C4-2B (cell line): ENCODE measurements around the gene CLDN3.

ENCODE experiments used
- H3K27ac ChIP-seq: fragments of 450-650 bp; 2 replicates; pipeline ENCODE4 v1.5.1; 2017
- ZFX ChIP-seq: fragments of 450-650 bp; IDR thresholded peaks from 2 replicates; pipeline ENCODE4 v1.6.1; 2017
- TF ChIP-seq, protein P1 (sequence below): fragments of 450-650 bp; conservative IDR thresholded peaks from 2 replicates; pipeline ENCODE4 v1.5.1; 2017; ENCODE audit warnings: mild to moderate bottlenecking

The CLDN3 gene

DNA sequence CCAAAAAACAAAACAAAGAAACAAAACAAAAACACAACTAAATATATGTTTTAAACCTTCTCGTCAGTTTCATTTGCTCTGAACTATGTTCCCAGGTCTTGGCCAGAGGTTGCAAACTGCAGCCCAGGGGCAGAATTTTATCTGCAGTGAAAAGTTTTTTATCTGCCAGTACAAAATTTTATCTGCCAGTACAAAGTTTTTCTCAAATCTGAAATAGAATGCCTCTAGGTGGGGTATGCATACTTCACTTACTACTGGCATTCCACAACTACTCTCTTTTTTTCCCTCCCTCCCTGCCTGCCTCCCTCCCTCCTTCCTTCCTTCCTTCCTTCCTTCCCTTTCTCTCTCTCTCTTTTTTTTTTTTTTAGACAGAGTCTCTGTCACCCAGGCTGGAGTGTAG lies 9.4 kb upstream of the CLDN3 start:
- TF ChIP-seq ZFX = no peak
- TF ChIP-seq, protein P1, sequence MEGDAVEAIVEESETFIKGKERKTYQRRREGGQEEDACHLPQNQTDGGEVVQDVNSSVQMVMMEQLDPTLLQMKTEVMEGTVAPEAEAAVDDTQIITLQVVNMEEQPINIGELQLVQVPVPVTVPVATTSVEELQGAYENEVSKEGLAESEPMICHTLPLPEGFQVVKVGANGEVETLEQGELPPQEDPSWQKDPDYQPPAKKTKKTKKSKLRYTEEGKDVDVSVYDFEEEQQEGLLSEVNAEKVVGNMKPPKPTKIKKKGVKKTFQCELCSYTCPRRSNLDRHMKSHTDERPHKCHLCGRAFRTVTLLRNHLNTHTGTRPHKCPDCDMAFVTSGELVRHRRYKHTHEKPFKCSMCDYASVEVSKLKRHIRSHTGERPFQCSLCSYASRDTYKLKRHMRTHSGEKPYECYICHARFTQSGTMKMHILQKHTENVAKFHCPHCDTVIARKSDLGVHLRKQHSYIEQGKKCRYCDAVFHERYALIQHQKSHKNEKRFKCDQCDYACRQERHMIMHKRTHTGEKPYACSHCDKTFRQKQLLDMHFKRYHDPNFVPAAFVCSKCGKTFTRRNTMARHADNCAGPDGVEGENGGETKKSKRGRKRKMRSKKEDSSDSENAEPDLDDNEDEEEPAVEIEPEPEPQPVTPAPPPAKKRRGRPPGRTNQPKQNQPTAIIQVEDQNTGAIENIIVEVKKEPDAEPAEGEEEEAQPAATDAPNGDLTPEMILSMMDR = no peak
- H3K27ac ChIP-seq = no peak overlapping the region

DNA sequence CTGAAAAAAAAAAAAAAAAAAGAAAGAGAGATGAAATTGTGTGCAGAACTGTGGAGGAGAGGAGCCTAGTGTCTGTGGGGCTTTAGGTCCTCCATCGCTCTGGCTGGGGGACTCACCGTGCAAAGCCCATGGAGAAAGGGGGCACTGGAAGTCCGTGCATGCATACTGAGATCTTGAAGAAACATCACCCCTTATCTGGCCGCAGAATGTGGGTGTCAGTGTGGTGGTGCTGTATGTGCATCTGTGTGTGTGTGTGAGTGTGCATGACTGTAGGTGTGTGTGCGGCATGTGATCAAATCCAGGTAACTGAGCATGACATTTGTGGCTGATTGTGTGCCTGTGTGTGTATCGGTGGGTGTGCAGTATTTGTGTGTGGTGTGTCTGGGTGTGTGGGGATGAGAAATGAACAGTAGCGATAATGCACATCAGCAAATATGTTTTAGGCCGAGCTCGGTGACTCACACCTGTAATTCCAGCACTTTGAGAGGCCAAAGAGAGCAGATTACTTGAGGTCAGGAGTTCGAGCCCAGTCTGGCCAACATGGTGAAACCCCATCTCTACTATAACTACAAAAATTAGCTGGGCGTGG lies 8.8 kb upstream of the CLDN3 start:
- TF ChIP-seq ZFX = no peak
- TF ChIP-seq, protein P1 = no peak
- no peak overlapping the region for H3K27ac ChIP-seq

DNA sequence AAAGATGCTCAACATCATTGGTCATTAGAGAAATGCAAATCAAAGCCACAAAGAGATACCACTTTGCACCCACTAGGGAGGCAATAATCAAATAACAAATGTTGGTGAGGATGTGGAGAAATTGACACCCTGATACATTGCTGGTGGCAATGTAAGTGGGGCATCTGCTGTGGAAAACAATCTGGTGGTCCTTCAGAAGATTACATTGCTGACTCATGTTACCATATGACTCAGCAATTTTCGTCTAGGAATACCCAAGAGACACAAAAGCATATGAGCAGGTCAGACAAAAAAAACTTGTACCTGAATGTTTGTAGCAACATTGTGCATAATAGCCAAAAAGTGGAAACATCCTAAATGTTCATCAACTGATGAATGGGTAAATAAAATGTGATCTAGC lies 4.9 kb upstream of the CLDN3 start:
- H3K27ac ChIP-seq = no peak overlapping the region
- TF ChIP-seq, protein P1 = no peak
- TF ChIP-seq ZFX = no peak

DNA sequence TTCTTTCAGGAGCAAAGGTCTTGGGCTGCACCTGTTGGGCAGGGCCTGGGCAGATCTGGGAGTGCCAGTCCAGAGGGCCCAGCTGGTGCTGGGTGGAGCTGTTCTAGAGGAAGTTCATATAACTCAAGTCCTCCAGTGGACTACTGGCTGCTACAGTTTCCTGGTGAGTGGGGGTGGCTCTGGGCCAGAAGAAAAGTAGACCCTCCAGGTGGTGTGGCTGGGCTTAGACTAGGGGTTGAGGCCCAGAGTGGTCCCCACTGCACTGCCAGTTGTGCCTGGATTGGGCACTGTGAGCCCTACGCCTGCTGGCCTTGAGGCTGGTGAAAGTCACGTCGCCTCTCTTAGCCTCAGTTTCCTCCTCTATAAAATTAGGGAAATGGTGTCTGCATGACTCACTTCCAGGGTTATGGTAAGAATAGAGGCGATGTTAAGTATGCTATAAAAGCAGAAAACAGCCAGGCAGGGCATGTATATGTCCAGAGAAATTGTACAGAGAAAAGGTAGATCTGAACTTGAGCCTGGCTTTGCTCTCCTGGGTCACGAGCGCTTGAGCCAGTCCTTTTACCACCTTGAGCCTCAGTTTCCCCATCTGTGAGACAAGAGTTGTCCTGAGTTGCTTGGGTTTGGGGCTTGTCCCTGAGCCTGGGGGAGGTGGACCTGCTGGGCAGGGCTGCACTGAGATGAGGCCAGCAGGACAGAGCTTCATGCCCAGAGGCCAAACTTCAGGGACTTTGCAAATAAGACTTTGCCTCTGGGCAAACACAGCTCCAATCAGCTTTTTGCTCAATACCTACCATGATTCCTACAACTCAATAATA lies 3.8 kb upstream of the CLDN3 start:
- no peak overlapping the region for H3K27ac ChIP-seq
- TF ChIP-seq, protein P1 = no peak
- TF ChIP-seq ZFX = no peak

DNA sequence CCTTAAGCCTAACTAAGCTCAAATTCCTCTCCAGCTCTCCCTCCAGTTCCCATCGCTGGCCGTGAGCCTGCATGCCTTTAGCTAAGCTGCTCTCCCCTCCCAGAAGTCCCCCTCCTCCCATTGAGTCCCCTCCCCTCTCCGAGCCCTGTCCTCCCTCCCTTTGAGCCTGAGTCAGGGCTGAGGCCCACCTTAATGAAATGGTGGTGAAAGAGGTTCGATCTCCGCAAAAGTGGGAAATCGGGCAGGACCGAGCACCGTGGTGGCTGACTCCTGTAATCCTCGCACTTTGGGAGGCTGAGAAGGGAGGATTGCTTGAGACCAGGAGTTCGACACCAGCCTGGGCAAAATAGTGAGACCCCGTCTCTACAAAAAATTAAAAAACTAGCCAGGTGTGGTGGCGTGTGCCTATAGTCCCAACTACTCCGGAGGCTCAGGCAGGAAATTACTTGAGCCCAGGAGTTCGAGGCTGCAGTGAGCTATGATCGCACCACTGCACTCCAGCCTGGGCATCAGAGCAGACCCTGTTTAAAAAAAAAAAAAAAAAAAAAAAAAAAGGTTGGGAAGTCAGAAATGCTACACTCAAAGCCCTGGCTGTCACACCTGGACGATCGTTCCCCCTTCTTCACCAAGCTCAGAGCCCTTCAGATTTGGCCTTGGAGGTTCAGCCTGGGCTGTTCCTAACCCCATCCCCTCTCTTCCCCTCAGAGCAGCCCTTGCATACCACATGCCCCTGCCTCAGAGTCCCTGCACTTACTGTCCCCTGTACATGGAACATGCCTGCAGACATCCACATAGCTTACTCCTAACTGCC lies 995 bp upstream of the CLDN3 start:
- H3K27ac ChIP-seq = peak overlapping the region; percentile 85
- no peak for TF ChIP-seq ZFX
- TF ChIP-seq, protein P1 = no peak

DNA sequence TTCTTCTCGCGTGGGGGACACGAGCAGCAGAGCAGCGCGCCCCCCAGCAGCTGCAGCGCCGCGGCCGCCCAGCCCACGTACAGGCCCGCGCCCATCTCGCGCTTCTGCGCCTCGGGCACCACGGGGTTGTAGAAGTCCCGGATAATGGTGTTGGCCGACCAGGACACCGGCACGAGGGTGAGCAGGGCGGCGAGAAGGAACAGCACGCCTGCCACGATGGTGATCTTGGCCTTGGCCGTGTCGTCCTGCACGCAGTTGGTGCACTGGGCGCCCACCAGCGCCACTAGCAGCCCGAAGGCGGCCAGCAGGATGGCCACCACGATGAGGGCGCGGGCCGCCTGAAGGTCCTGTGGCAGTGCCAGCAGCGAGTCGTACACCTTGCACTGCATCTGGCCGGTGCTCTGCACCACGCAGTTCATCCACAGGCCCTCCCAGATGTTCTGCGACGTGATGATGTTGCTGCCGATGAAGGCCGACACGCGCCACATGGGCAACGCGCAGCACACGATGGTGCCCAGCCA lies 529 bp downstream of the CLDN3 start:
- no peak for TF ChIP-seq ZFX
- TF ChIP-seq, protein P1 = no peak
- peak overlapping the region; percentile 85 for H3K27ac ChIP-seq
